GM18511 (cell line): ENCODE results near the gene PRRC1.

Source experiments
- ATAC-seq: cut with Tn5 transposase; IDR thresholded peaks from one replicate; pipeline ENCODE4 v1.9.1; 2021; ENCODE audit warnings: mild to moderate bottlenecking, moderate library complexity; ENCODE audit not compliant: unreplicated experiment

PRRC1 gene

GRCh38 chr5:127602481-127602880 is 85.0 kb downstream of the PRRC1 start:
- ATAC-seq, result peak; percentile 18

- ATAC-seq, result peak; percentile 65
These were observed 85.7 kb downstream of the PRRC1 start for GRCh38 chr5:127602896-127603844.
